C1 segment of cervical spinal cord (tissue), 14 donors: Measurements from ENCODE around the gene EEF2K.

ENCODE experiments used
- DNase-seq, 14 donors: peaks; one replicate each; lab custom pipeline; 2025; lab: John Stamatoyannopoulos, UW

Gene EEF2K

GRCh38 chr16:22240023-22240710, 34.1 kb downstream of the EEF2K start:
- DNase-seq: no peak

GRCh38 chr16:22250522-22250921, 44.4 kb downstream of the EEF2K start:
- no peak for DNase-seq

- no peak for DNase-seq
These were observed 46.2 kb downstream of the EEF2K start for GRCh38 chr16:22252317-22252716.

- DNase-seq: no peak
These were observed 47.2 kb downstream of the EEF2K start for GRCh38 chr16:22253272-22253671.

- DNase-seq: no peak
These were observed 49.3 kb downstream of the EEF2K start for GRCh38 chr16:22255335-22255734.

- no peak for DNase-seq
These were observed 51.4 kb downstream of the EEF2K start for GRCh38 chr16:22257440-22257839.

- no peak for DNase-seq
These were observed 54.4 kb downstream of the EEF2K start for GRCh38 chr16:22260490-22260889.

- DNase-seq: no peak
These were observed 56.4 kb downstream of the EEF2K start for GRCh38 chr16:22262460-22262859.

GRCh38 chr16:22264786-22265185, 58.7 kb downstream of the EEF2K start:
- no peak for DNase-seq

GRCh38 chr16:22265351-22265750, 59.3 kb downstream of the EEF2K start:
- no peak for DNase-seq

- no peak for DNase-seq
These were observed 60.5 kb downstream of the EEF2K start for GRCh38 chr16:22266546-22266945.

GRCh38 chr16:22267764-22268163, 61.7 kb downstream of the EEF2K start:
- DNase-seq: peak in 1 of 14 donors; percentile 75

GRCh38 chr16:22270525-22270924, 64.4 kb downstream of the EEF2K start:
- DNase-seq: no peak

GRCh38 chr16:22272870-22273650, 67.0 kb downstream of the EEF2K start:
- no peak for DNase-seq

GRCh38 chr16:22274916-22275315, 68.8 kb downstream of the EEF2K start:
- DNase-seq: no peak

- DNase-seq: no peak
These were observed 72.6 kb downstream of the EEF2K start for GRCh38 chr16:22278441-22279230.

- no peak for DNase-seq
These were observed 76.3 kb downstream of the EEF2K start for GRCh38 chr16:22282254-22282892.

GRCh38 chr16:22284637-22285036, 78.6 kb downstream of the EEF2K start:
- no peak for DNase-seq

- no peak for DNase-seq
These were observed 79.0 kb downstream of the EEF2K start for GRCh38 chr16:22285080-22285479.

- DNase-seq: no peak
These were observed 84.9 kb downstream of the EEF2K start for GRCh38 chr16:22291020-22291419.

- no peak for DNase-seq
These were observed 85.8 kb downstream of the EEF2K start for GRCh38 chr16:22291860-22292318.

- no peak for DNase-seq
These were observed 86.2 kb downstream of the EEF2K start for GRCh38 chr16:22292320-22292719.
